Endothelial cell of umbilical vein (primary cell): ENCODE data around the gene LCE3A.

Source experiments
- CTCF ChIP-seq, 2 donors: IDR thresholded peaks; 1 replicate in 1 of 2; 2 replicates in 1 of 2; pipeline ENCODE4 v1.5.1; 2011; ENCODE audit warnings: low read length in 2 of 2, mild to moderate bottlenecking in 2 of 2, moderate library complexity in 2 of 2, control low read depth in 1 of 2, inconsistent platforms in 1 of 2, low read depth in 1 of 2; ENCODE audit not compliant: insufficient read depth in 1 of 2; ENCODE audit errors: extremely low read depth in 1 of 2
- EZH2 ChIP-seq: IDR thresholded peaks from 2 replicates; pipeline ENCODE4 v1.6.1; 2012; ENCODE audit warnings: borderline replicate concordance, low read depth, mild to moderate bottlenecking, moderate library complexity, low read length, inconsistent platforms; ENCODE audit not compliant: severe bottlenecking
- GATA2 ChIP-seq: IDR thresholded peaks from 2 replicates; pipeline ENCODE4 v1.7.0; 2011; ENCODE audit warnings: low read depth, mild to moderate bottlenecking, moderate library complexity, mixed read lengths, low read length; ENCODE audit not compliant: insufficient read length, insufficient read depth
- MAX ChIP-seq: IDR thresholded peaks from 2 replicates; pipeline ENCODE4 v1.6.1; 2011; ENCODE audit not compliant: insufficient read depth, insufficient read length
- MYC ChIP-seq: IDR thresholded peaks from one replicate; pipeline ENCODE4 v1.6.1; 2011; ENCODE audit warnings: mild to moderate bottlenecking, low read depth, low read length
- POLR2A ChIP-seq: IDR thresholded peaks from 2 replicates; pipeline ENCODE4 v1.6.1; 2012; ENCODE audit warnings: low read depth, mild to moderate bottlenecking, control low read depth, low read length

GRCh38 chr1:152582647-152583046 lies 40.3 kb downstream of the LCE3A start:
- no peak for TF ChIP-seq MYC
- TF ChIP-seq CTCF (IDR thresholded peaks at IDR 0.05; ENCODE audit: extremely low read depth in 1 of 2, insufficient read depth in 1 of 2, low read depth in 1 of 2, low read length in 2 of 2), result no peak
- TF ChIP-seq GATA2, result no peak
- no peak for TF ChIP-seq MAX
- TF ChIP-seq POLR2A, result no peak
- TF ChIP-seq EZH2, result no peak
